BJ (cell line): Measurements from ENCODE around the gene IFI27L1. TPM values are rescaled to one million over a fixed set of nuclear protein-coding genes. Genes with fewer than 3 reads are reported as not detected.

ENCODE experiments used
- CTCF ChIA-PET: fragments of 350-600 bp; formaldehyde crosslinking; extraction: SDS; loops from one replicate; lab custom pipeline; 2021; ENCODE audit warnings: antibody characterized with exemption, inconsistent platforms; lab: Yijun Ruan, JAX
- POLR2A ChIA-PET: fragments of 300-600 bp; sonication (Branson Sonifier 250); formaldehyde crosslinking; extraction: SDS; loops from one replicate; lab custom pipeline; 2021; ENCODE audit warnings: antibody characterized with exemption; lab: Charles Lee
- DNase-seq: peaks from one replicate; pipeline ENCODE4 v3.0.0-alpha.2; 2011; ENCODE audit warnings: low read depth
- H3K27me3 ChIP-seq: 2 replicates; pipeline ENCODE4 v1.6.0; 2011; ENCODE audit warnings: low read length; ENCODE audit not compliant: control insufficient read depth, insufficient read depth
- H3K36me3 ChIP-seq: 2 replicates; pipeline ENCODE4 v1.5.1; 2011; ENCODE audit warnings: low read length; ENCODE audit not compliant: control insufficient read depth, insufficient read depth
- H3K4me3 ChIP-seq: 2 replicates; pipeline ENCODE4 v1.5.1; 2011; ENCODE audit warnings: low read depth, mild to moderate bottlenecking, control low read depth, low read length
- polyA plus RNA-seq: library from polyadenylated mRNA; depleted of rRNA; stranded (reverse); fragments of >200 nt; gene quantifications from 2 replicates; pipeline ENCODE4 v1.2.3, GENCODE V29; 2011
- TF ChIP-seq, protein P1 (sequence below): IDR thresholded peaks from 2 replicates; pipeline ENCODE4 v1.5.1; 2011; ENCODE audit warnings: low read depth, mild to moderate bottlenecking, control low read depth, inconsistent platforms, low read length, moderate library complexity; ENCODE audit not compliant: insufficient read depth

Gene IFI27L1
- polyA plus RNA-seq, 1 experiment, result 18.6 TPM

GRCh38 chr14:94132285-94132887 lies 51.3 kb downstream of the IFI27L1 start:
- H3K27me3 ChIP-seq, result no peaks in the 10 kb centered on the region
- DNase-seq, result no peak
- ChIA-PET POLR2A (interaction anchor here (0.6 kb wide), 1 partner anchor 93 kb away, joined by 5 read pairs; no protein-coding TSS in a partner anchor), CTCF (interaction anchor here (0.7 to 6.5 kb wide), 24 partner anchors 9 to 192 kb away, joined by 3 to 55 read pairs (median 4); partner anchors contain the start of genes CCDC197 and OTUB2)
- TF ChIP-seq, protein P1, sequence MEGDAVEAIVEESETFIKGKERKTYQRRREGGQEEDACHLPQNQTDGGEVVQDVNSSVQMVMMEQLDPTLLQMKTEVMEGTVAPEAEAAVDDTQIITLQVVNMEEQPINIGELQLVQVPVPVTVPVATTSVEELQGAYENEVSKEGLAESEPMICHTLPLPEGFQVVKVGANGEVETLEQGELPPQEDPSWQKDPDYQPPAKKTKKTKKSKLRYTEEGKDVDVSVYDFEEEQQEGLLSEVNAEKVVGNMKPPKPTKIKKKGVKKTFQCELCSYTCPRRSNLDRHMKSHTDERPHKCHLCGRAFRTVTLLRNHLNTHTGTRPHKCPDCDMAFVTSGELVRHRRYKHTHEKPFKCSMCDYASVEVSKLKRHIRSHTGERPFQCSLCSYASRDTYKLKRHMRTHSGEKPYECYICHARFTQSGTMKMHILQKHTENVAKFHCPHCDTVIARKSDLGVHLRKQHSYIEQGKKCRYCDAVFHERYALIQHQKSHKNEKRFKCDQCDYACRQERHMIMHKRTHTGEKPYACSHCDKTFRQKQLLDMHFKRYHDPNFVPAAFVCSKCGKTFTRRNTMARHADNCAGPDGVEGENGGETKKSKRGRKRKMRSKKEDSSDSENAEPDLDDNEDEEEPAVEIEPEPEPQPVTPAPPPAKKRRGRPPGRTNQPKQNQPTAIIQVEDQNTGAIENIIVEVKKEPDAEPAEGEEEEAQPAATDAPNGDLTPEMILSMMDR, result peak; percentile 84
- H3K36me3 ChIP-seq, result 0 out of 2 replicates have a peak, but pooled peaks cover under 1% of the 10 kb centered on the region
- no peak overlapping the region for H3K4me3 ChIP-seq

DNA sequence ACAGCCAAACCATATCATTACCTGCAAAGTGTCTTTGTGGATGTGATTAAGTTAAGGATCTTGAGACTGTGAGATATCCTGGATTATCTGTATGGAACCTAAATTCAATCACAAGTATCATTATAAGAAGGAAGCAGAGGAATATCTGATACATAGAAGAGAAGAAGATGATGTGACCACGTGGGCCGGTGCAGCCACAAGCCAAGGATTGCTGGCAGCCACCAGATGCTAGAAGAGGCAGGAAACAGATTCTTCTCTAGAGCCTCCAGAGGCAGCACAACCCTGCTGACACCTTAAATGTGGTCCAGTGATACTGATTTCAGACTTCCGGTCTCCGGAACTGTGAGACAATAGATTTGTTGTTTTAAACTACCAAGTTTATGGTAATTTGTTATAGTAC lies 54.4 kb downstream of the IFI27L1 start:
- DNase-seq, result no peak
- Histone ChIP-seq H3K36me3 (no peaks in the 10 kb centered on the region), H3K27me3 (peaks cover 4% of the 10 kb centered on the region), H3K4me3 (no peak overlapping the region)
- ChIA-PET POLR2A (no interaction called here), CTCF (interaction anchor here (9.7 kb wide), 1 partner anchor 98 kb away, joined by 248 read pairs; no protein-coding TSS in a partner anchor)
- TF ChIP-seq, protein P1, result no peak

GRCh38 chr14:94136575-94137331 lies 55.6 kb downstream of the IFI27L1 start:
- TF ChIP-seq, protein P1, result peak; percentile 98
- POLR2A ChIA-PET, result interaction anchor here (1.0 kb wide), 1 partner anchor 55 kb away, joined by 5 read pairs; the partner anchor contains the start of genes DDX24 and IFI27L1
- peak; percentile 15 for DNase-seq
- Histone ChIP-seq H3K36me3 (no peaks in the 10 kb centered on the region), H3K4me3 (no peak overlapping the region), H3K27me3 (peaks cover 4% of the 10 kb centered on the region)
- CTCF ChIA-PET, result interaction anchor here (0.6 to 9.7 kb wide), 48 partner anchors 9 to 931 kb away, joined by 3 to 248 read pairs (median 5); partner anchors contain the start of genes DDX24, IFI27, IFI27L1 and OTUB2

GRCh38 chr14:94138251-94138650 lies 57.1 kb downstream of the IFI27L1 start:
- ChIA-PET CTCF (interaction anchor here (2.0 to 9.7 kb wide), 6 partner anchors 10 to 201 kb away, joined by 8 to 248 read pairs (median 32); no protein-coding TSS in a partner anchor), POLR2A (no interaction called here)

More at GRCh38 chr14:94138251-94138650, 57.1 kb downstream of the IFI27L1 start:
- H3K4me3 ChIP-seq, result no peak overlapping the region
- TF ChIP-seq, protein P1, result no peak
- H3K27me3 ChIP-seq, result peaks cover 4% of the 10 kb centered on the region
- DNase-seq, result no peak
- H3K36me3 ChIP-seq, result no peaks in the 10 kb centered on the region
